GM08714 (cell line): ENCODE measurements around the gene TMEM186.
"Not testable (repeated sequence)": the region's sequence is repeated elsewhere in the genome, so short reads cannot be mapped to it uniquely, and the experiment has no call there.

Experiments
- H3K4me3 ChIP-seq: fragments of 200-500 bp; sonication (Bioruptor generic); 2 replicates; pipeline ENCODE4 v1.5.1; 2014; ENCODE audit warnings: mild to moderate bottlenecking, low read length, inconsistent platforms
- ZNF274 ChIP-seq: IDR thresholded peaks from 2 replicates; pipeline ENCODE4 v1.6.1; 2012; ENCODE audit warnings: mild to moderate bottlenecking, low read depth, low read length

The TMEM186 gene

DNA sequence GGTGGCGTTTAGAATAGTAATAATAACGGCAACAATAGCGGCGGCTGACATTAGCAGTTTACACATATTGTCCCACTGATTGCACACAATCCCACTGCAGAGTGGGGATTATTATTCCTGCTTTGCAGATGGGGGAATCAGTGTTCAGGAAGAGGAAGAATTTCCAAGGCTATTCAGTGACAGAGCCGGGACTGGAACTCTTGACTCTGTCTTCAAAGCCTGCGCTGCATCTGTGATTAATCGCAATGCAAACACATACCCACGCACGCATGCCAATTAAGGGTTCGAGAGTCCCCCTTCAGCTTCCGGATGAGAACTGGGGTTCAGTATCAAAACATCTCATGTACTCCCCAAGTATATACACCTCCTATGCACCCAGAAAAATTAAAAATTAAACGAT is 29.2 kb downstream of the TMEM186 start:
- no peak for TF ChIP-seq ZNF274
- H3K4me3 ChIP-seq: no peak overlapping the region

DNA sequence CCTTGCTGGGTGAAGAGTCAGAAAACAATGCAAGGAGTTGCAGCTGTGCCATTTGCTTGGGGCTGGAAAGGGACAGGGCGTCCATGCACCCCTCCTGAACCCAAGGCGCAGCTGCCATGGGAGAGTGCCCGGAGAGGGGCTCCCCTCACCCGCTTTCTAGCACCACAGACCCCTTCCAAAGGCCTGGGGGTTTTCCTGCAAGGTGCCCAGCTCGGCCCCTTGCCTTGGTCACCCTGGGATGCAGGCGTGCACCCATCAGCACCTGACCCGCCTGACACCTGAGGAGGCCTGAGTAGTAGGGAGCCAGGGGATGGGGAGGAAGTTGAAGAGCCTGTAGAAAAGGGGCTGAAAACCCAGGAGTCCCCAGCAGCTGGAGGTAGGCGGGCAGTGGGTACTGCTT is 30.3 kb downstream of the TMEM186 start:
- H3K4me3 ChIP-seq: no peak overlapping the region
- no peak for TF ChIP-seq ZNF274

DNA sequence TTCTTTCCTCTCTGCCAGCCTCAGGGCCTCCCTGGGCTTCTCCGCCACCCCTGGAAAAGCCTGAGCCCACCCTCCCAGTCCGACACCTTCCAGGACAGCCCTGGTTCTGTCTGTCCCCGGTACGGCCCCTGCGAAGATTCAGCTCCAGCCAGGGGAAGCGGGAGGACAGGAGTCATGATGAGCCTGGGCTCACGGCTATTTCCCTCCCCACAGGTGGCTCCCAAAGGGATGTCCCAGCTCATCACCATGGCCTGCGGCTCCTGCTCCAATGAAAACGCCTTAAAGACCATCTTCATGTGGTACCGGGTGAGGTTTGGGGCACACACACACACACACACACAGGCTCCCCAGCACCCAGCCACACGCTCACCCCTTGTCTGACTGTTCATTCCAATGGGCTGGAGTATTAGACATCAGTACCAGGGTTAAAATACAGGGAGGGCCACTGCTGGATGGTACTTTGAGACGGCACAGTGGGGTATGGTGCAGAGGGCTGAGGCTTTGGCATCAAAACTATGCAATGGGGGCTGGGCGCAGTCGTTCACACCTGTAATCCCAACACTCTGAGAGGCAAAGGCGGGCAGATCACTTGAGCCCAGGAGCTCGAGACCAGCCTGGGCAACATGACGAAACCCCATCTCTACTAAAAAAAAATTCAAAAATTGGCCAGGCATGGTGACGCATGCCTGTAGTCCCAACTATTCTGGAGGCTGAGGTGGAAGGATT is 32.8 kb downstream of the TMEM186 start:
- TF ChIP-seq ZNF274: no peak
- no peak overlapping the region for H3K4me3 ChIP-seq

DNA sequence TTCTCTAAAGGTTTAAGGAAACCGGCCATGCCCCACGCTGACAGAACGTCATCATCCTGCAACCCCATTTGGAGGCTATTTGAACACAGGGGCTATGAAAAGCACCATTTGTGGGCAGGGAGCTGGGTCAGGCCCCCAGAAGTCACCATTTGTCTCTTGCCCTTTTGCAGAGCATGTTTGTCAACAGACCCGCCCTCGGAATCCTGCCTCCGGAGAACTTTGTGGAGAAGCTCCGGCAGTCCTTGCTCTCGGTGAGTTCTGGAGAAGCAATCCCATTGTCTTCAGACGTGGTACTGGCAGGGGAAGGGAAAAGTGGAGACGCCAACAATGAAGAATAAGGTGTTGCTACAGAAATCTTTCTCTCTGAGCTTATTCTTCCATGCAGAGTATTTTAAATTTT is 33.5 kb downstream of the TMEM186 start:
- no peak overlapping the region for H3K4me3 ChIP-seq
- no peak for TF ChIP-seq ZNF274

DNA sequence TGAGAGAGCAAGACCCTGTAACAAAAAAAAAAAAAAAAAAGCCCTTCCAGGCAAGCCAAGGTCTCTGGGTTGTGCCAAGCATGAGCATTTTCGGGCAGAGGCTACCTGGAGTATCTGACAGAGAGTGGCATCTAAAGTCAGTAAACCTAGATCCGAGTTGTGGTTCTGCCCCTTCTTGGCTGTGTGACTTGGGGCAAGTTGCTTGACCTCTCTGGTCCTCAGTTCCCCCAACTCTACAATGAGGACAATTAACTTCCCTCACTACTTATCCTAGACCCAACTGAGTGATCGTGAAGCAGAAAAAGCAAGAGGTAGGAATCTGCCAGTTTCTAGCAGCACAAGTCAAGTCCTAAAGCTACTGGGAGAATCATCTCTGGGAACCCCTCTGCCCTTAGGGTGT is 34.4 kb downstream of the TMEM186 start:
- H3K4me3 ChIP-seq: no peak overlapping the region
- no peak for TF ChIP-seq ZNF274

DNA sequence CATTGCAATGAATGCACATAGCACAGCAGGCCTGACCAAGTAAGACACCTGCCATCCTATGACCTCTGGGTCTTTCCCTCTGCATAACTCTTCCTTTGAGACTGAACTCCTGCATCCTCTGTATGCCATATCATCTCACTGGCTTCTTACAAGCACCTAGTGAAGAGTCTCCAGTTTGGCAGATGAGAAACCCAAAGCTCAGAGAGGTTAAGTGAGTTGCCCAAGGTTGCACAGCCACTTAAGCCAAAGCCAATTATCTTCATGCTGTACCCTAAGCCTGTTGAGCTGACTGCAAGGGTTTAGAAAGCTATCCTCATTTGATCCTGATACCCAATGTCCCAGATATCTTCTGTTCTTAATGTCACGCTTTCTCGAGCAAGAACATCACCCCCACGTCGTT is 35.2 kb downstream of the TMEM186 start:
- H3K4me3 ChIP-seq: no peak overlapping the region

DNA sequence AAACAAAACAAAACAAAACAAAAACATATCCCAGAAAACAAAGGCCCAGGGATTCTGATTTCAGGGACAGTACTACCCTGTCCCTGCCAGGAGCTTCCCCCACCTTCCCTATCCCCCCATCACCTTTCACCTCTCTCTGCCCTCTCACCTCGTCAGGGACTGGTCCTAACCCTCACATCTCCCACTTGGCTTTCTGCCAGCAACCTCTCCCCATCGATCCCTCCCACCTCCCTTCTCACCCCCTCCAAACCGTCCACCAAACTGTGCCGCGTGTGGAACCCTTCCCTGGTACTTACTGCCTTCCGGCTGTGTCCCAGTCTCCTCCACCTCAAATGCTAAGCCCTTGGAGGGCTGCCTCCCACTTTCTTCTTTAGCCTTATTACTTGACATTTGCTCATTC is 36.4 kb downstream of the TMEM186 start:
- no peak overlapping the region for H3K4me3 ChIP-seq
- no peak for TF ChIP-seq ZNF274

More for the DNA sequence above, 35.2 kb downstream of the TMEM186 start:
- TF ChIP-seq ZNF274: no peak

DNA sequence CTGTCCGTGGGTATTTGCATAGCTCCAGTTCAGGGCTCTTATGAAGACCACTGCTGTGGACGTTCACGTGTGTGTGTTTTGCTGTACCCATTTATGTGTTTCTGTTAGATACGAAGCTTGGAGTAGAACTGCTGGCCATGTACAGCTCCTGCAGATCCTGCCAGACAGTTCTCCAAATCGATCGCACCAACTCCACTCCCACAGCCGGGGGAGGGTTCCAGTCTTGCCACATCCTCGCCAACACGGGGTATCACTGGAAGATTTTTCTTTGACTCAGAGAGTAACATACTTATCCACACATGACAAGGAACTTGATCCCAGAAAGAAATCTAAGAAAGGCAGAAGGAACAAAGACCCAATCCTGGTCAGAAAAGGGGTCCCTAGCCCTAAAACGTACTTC is 37.4 kb downstream of the TMEM186 start:
- no peak for TF ChIP-seq ZNF274
- H3K4me3 ChIP-seq: no peak overlapping the region

DNA sequence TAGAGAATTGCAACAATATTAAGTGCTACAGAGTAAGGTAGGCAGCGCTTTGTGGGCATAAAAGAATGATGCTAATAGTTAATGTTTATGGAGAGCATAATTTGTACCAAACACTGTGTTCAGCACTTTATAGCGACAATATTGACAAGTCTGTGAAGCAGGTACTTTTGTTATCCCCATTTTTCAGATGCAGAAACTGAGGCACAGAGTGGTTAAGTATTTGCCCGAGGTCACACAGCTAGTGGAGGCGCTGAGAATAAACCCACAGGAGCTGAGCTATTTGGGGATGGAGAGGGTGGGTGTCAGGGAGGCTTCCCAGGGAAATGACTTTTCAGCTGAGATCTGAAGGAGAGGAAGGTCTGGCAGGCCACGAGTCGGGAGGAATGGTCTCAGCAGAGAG is 39.4 kb downstream of the TMEM186 start:
- H3K4me3 ChIP-seq: no peak overlapping the region
- TF ChIP-seq ZNF274: no peak

DNA sequence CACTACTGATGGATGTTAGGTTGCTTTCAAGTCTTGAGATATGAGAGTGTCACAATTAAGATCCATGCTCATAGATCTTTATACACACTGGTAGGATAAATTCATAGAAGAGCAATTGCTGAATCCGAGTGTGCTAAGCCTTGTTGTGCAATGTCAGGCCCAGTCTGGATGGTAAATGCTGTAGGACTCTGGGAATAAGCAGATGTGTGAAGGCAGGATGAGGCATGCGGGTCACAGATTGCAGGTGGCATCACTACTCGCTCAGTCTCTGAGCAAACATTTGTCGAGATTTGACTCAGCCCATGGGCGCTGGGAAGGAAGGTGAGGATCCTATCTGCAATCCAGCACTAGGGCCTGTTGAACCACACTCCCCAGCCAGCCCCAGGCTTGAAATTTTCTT is 40.7 kb downstream of the TMEM186 start:
- H3K4me3 ChIP-seq: no peak overlapping the region
- no peak for TF ChIP-seq ZNF274

DNA sequence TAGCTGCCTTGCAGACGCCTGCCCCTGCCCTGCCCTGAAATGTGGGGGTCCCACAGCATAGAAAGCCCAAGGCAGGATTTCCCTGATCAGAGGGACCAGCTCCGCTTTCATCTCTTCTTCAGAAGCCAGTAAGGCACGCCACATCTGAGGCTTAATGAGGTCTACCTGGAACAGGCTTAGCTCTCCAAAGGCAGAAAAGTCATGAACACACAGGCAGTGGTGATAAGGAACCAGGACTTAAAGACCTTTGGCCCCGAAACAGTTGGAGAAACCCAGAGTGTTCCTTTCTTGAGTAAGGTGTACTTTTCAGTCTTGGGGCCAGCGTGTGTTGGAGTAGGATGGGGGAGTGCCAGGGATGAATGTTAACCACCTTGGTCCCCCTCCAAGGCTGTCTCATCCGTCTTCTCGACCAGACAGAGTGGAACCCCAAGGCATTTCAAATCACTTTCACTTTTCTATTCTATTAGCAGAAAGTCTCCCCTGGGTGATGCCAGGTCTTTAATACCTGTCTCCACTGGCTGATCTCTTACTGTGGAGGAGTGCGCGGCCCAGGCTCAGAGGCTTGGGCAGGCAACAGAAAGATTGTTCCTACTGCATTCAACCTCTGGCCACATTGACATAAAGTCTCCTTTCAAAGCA is 43.9 kb downstream of the TMEM186 start:
- no peak overlapping the region for H3K4me3 ChIP-seq
- no peak for TF ChIP-seq ZNF274

DNA sequence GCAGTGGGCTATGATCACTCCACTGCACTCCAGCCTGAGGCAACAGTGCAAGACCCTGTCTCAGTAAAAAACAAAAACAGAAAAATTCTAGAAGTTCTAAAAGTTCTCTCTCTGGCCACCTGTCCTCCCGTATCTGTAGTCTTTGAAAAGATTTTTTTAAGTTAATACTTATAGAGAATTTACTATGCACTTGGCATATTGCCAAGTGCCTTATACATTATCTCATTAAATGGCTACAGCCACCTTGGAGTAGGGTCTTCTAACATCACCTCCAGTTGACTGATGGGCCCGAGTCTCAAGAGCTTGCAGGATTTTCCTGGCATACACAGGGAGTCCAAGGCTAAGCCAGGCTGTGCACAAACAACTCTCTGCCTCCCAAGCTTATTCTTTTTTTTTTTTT is 44.7 kb downstream of the TMEM186 start:
- no peak for TF ChIP-seq ZNF274

DNA sequence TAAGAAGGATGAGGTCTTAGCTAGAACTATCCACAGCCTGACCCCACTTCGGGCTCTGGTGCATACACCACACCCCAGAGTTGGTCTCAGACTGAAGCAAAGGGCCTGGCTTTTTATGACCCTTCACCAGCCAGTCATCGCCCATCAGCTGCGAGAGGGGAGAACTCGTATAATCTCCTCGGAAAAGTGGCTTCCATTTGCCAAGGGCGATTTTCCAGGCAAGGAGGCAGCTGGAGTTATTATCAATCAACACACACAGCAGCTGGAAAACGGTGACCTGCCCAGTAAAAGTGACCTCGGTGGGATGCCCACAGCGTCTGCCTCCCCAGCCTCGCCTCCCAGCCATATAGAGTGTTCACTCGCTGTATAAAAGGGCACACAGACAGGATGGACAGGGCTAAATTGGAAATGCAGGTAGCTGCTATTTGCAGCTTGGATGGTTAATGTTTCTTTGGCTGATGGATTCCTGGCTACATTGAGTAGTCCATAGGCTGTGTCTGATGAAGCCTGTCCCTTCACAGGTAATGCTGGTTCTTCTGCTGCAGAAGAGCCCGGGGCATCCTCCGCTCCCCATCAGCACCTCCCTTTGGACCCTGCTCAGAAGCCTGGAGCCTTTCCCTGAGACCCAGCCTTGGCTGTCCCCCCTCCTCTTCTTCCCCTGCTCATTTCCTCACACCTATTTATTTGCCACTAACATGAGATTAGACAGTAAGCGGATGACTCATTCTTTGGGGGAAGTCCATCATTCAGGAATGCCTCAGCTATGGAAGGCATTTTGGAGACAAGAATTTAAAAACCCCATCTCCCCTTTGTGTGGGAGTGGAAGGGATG is 45.7 kb downstream of the TMEM186 start:
- no peak for TF ChIP-seq ZNF274

More for the DNA sequence above, 44.7 kb downstream of the TMEM186 start:
- H3K4me3 ChIP-seq: no peak overlapping the region

DNA sequence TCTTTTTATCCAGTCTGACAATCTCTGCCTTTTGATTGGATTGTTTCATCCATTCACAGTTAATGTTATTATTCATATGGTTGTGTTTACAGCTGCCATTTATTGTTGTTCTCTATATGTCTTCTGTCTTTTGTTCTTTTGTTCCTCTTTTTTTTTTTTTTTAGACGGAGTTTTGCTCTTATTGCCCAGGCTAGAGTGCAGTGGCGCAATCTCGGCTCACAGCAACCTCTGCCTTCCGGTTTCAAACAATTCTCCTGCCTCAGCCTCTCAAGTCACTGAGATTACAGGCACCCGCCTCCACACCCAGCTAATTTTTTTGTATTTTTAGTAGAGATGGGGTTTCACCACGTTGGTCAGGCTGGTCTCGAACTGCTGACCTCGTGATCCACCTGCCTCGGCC is 48.5 kb downstream of the TMEM186 start:
- not testable (repeated sequence) for H3K4me3 ChIP-seq

More for the DNA sequence above, 45.7 kb downstream of the TMEM186 start:
- H3K4me3 ChIP-seq: no peak overlapping the region
